Kidney epithelial cell (primary cell): ENCODE results near the gene ST3GAL3. TPM values are rescaled to one million over a fixed set of nuclear protein-coding genes. Genes with fewer than 3 reads are reported as not detected.
A peak's percentile ranks its signal among the peaks of the same experiment; 100 is the strongest.
"Not testable (repeated sequence)": the region's sequence is repeated elsewhere in the genome, so short reads cannot be mapped to it uniquely, and the experiment has no call there.

Experiments used
- DNase-seq: peaks from one replicate; pipeline ENCODE4 v3.0.0-alpha.2; 2010; ENCODE audit warnings: low read depth
- H3K27me3 ChIP-seq: 2 replicates; pipeline ENCODE4 v1.6.0; 2011; ENCODE audit warnings: low read length; ENCODE audit not compliant: control insufficient read depth, insufficient read depth
- H3K36me3 ChIP-seq: 2 replicates; pipeline ENCODE4 v1.5.1; 2011; ENCODE audit warnings: low read length; ENCODE audit not compliant: control insufficient read depth, insufficient read depth
- H3K4me3 ChIP-seq: 2 replicates; pipeline ENCODE4 v1.5.1; 2011; ENCODE audit warnings: low read depth, mild to moderate bottlenecking, control low read depth, low read length
- CTCF ChIP-seq: IDR thresholded peaks from 2 replicates; pipeline ENCODE4 v1.5.1; 2011; ENCODE audit warnings: mild to moderate bottlenecking, moderate library complexity, low read length, control low read depth, inconsistent platforms; ENCODE audit not compliant: insufficient read depth, poor library complexity, severe bottlenecking
- total RNA-seq: library from RNA; depleted of rRNA; stranded (reverse); fragments of >200 nt; gene quantifications from 2 replicates; pipeline ENCODE4 v1.2.3, GENCODE V29; 2015

ST3GAL3 gene
- total RNA-seq, 1 donor from 2014 or later: 15.0 TPM

- H3K36me3 ChIP-seq: peaks cover 2% of the 10 kb centered on the region
- TF ChIP-seq CTCF: no peak
- no peak overlapping the region for H3K4me3 ChIP-seq
- DNase-seq: no peak
- no peaks in the 10 kb centered on the region for H3K27me3 ChIP-seq
Observed at GRCh38 chr1:43832255-43832654, 124.9 kb downstream of the ST3GAL3 start.

- H3K4me3 ChIP-seq: no peak overlapping the region
- no peak for TF ChIP-seq CTCF
- H3K36me3 ChIP-seq: peaks cover 2% of the 10 kb centered on the region
- DNase-seq: no peak
- H3K27me3 ChIP-seq: no peaks in the 10 kb centered on the region
Observed at GRCh38 chr1:43832998-43833397, 125.7 kb downstream of the ST3GAL3 start.

GRCh38 chr1:43833902-43834279 is 126.6 kb downstream of the ST3GAL3 start:
- DNase-seq, H3K27me3 ChIP-seq, H3K4me3 ChIP-seq, H3K36me3 ChIP-seq: not testable (repeated sequence)

- no peaks in the 10 kb centered on the region for H3K27me3 ChIP-seq
- H3K4me3 ChIP-seq: no peak overlapping the region
- H3K36me3 ChIP-seq: peaks cover 2% of the 10 kb centered on the region
- no peak for TF ChIP-seq CTCF
- DNase-seq: no peak
Observed at GRCh38 chr1:43834280-43835081, 127.1 kb downstream of the ST3GAL3 start.

GRCh38 chr1:43835082-43836021 is 128.0 kb downstream of the ST3GAL3 start:
- peak; percentile 65 for DNase-seq
- Histone ChIP-seq H3K27me3 (no peaks in the 10 kb centered on the region), H3K36me3 (peaks cover 2% of the 10 kb centered on the region), H3K4me3 (no peak overlapping the region)
- no peak for TF ChIP-seq CTCF

- Histone ChIP-seq H3K27me3 (no peaks in the 10 kb centered on the region), H3K36me3 (peaks cover 2% of the 10 kb centered on the region), H3K4me3 (no peak overlapping the region)
- TF ChIP-seq CTCF: no peak
- no peak for DNase-seq
Observed at GRCh38 chr1:43836267-43836951, 129.1 kb downstream of the ST3GAL3 start.
